ENCODE measurements around the gene DUSP15. TPM values are rescaled to one million over a fixed set of nuclear protein-coding genes. Genes with fewer than 3 reads are reported as not detected.
A peak's percentile ranks its signal among the peaks of the same experiment; 100 is the strongest.

Gene DUSP15
- total RNA-seq, 2 donors from 2014 or later: not detected

GRCh38 chr20:31875671-31876070 is 5.3 kb upstream of the DUSP15 start:
- H3K4me3 Mint-ChIP-seq: no peak overlapping the region
- H3K4me1 Mint-ChIP-seq: peaks cover 17% of the 10 kb centered on the region
- H3K36me3 Mint-ChIP-seq (ENCODE audit: low read depth): peaks cover 4% of the 10 kb centered on the region
- peaks cover 50% of the 10 kb centered on the region for H3K27me3 Mint-ChIP-seq
- no peak overlapping the region for H3K27ac Mint-ChIP-seq
- no peak for DNase-seq
- ATAC-seq: no peak
- no peaks in the 10 kb centered on the region for H3K9me3 ChIP-seq (ENCODE audit: control insufficient read depth, low read length, poor library complexity, severe bottlenecking)

GRCh38 chr20:31872406-31872805 is 2.1 kb upstream of the DUSP15 start:
- H3K4me3 Mint-ChIP-seq: no peak overlapping the region
- DNase-seq (no peak), ATAC-seq (no peak)
- peaks cover 69% of the 10 kb centered on the region for H3K27me3 Mint-ChIP-seq
- no peaks in the 10 kb centered on the region for H3K9me3 ChIP-seq (ENCODE audit: control insufficient read depth, low read length, poor library complexity, severe bottlenecking)
- peaks cover 17% of the 10 kb centered on the region for H3K4me1 Mint-ChIP-seq
- peaks cover 7% of the 10 kb centered on the region for H3K36me3 Mint-ChIP-seq (ENCODE audit: low read depth)
- no peak overlapping the region for H3K27ac Mint-ChIP-seq

DNA sequence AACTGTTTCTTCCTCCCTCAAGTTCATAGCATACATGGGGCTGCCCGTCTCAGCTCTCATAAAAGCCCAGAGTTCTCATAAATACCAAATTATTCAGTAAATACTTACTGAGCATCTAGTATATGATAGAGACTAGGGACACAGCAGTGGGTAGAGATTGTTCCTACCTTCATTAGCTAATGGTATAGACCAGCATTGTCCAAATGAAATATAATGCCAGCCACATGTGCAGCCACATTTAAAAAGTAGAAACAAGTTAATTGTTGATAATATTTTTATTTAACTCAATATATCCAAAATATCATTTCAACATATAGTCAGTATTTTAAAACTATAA is 1.3 kb upstream of the DUSP15 start:
- Mint-ChIP-seq H3K36me3 (ENCODE audit: low read depth) (peaks cover 7% of the 10 kb centered on the region), H3K4me3 (no peak overlapping the region), H3K27me3 (peaks cover 69% of the 10 kb centered on the region), H3K27ac (no peak overlapping the region), H3K4me1 (peaks cover 17% of the 10 kb centered on the region)
- DNase-seq (no peak), ATAC-seq (no peak)
- H3K9me3 ChIP-seq (ENCODE audit: control insufficient read depth, low read length, poor library complexity, severe bottlenecking): no peaks in the 10 kb centered on the region

DNA sequence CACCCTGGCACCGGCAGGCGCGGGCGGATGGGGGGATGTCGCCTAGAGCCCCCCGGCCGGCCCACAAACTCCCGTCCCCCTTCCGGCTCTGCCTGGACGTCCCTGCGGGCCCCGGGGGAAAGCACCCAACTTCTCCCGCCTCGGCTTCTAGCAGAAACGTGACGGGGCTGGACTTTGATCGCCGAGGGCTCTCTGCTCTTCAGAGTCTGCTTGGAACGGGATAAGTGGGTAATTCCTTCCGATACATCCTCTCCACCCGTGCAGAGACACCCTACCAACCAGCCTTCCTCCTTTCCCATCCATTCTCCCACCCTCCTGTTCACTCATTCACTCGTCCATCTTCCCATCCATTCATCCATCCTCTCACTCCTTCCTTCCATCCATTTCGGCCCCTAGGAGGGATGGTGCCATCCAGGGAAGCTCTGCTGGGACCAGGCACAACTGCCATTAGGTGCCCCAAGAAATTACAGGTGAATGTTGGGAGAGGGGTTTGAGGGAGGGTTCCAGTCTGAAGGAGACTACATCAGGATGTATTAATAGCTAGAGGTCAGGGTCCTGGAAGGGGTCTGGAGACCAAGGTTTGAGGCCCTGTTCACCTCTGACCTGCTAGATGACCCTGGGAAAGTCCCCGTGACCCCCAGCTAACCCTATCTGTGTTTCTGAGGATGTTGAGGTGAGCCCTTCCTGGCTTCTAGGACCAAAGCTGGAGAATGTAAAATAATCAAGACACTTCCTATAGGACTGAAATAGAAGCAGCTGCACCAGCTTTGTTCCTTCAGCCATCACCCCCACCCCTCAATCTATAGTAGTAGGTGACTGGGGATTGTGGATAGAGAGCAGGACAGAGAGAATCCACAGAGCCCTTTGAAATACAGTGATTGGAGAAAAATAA is 645 bp upstream of the DUSP15 start:
- DNase-seq (no peak), ATAC-seq (no peak)
- peaks cover 69% of the 10 kb centered on the region for H3K27me3 Mint-ChIP-seq
- H3K27ac Mint-ChIP-seq: no peak overlapping the region
- H3K36me3 Mint-ChIP-seq (ENCODE audit: low read depth): peaks cover 7% of the 10 kb centered on the region
- no peaks in the 10 kb centered on the region for H3K9me3 ChIP-seq (ENCODE audit: control insufficient read depth, low read length, poor library complexity, severe bottlenecking)
- peaks cover 17% of the 10 kb centered on the region for H3K4me1 Mint-ChIP-seq
- H3K4me3 Mint-ChIP-seq: peak overlapping the region; percentile 89

DNA sequence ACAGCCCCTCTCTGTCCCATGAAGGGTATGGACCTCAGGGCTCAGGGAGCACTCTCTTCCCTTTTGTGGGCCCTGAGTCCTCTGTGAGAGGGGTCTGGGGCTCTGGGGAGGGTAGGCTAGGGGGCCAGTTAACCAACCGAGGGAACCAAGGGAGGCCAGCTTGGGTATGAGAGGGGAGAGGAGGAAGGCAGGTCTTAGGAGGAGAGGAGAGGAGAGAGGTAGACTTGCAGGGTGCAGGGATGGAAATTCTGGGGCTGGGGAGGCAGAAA is 720 bp downstream of the DUSP15 start:
- no peaks in the 10 kb centered on the region for H3K9me3 ChIP-seq (ENCODE audit: control insufficient read depth, low read length, poor library complexity, severe bottlenecking)
- peak overlapping the region; percentile 90 for H3K4me3 Mint-ChIP-seq
- H3K27ac Mint-ChIP-seq: no peak overlapping the region
- peaks cover 7% of the 10 kb centered on the region for H3K36me3 Mint-ChIP-seq (ENCODE audit: low read depth)
- DNase-seq (no peak), ATAC-seq (no peak)
- H3K27me3 Mint-ChIP-seq: peaks cover 60% of the 10 kb centered on the region
- peaks cover 15% of the 10 kb centered on the region for H3K4me1 Mint-ChIP-seq

GRCh38 chr20:31868853-31869672 is 1.3 kb downstream of the DUSP15 start:
- peaks cover 54% of the 10 kb centered on the region for H3K27me3 Mint-ChIP-seq
- ATAC-seq (no peak), DNase-seq (no peak)
- peaks cover 7% of the 10 kb centered on the region for H3K36me3 Mint-ChIP-seq (ENCODE audit: low read depth)
- no peaks in the 10 kb centered on the region for H3K9me3 ChIP-seq (ENCODE audit: control insufficient read depth, low read length, poor library complexity, severe bottlenecking)
- peak overlapping the region; percentile 90 for H3K4me3 Mint-ChIP-seq
- peaks cover 15% of the 10 kb centered on the region for H3K4me1 Mint-ChIP-seq
- H3K27ac Mint-ChIP-seq: no peak overlapping the region

DNA sequence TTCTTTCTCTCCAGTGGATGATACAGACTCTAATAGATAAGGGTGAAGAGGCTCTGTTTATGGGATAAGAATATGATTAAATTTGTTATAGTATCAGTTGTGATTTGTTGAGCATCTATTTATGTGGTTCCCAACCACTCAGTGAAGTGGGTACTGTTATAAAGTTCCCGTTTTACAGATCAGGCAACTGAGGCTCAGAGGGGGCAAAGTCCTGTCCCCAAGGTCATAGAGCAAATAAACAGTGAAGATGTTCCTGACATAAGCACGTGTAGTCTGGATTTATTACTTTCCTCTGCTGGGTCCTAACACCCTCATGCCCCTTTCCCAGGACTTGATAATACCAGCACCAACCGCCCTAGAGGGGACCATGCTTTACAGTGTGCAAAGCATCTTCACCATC is 4.1 kb downstream of the DUSP15 start:
- Mint-ChIP-seq H3K36me3 (ENCODE audit: low read depth) (peaks cover 7% of the 10 kb centered on the region), H3K27ac (no peak overlapping the region), H3K4me1 (peaks cover 18% of the 10 kb centered on the region), H3K27me3 (peaks cover 29% of the 10 kb centered on the region), H3K4me3 (no peak overlapping the region)
- H3K9me3 ChIP-seq (ENCODE audit: control insufficient read depth, low read length, poor library complexity, severe bottlenecking): no peaks in the 10 kb centered on the region
- no peak for DNase-seq
- no peak for ATAC-seq

DNA sequence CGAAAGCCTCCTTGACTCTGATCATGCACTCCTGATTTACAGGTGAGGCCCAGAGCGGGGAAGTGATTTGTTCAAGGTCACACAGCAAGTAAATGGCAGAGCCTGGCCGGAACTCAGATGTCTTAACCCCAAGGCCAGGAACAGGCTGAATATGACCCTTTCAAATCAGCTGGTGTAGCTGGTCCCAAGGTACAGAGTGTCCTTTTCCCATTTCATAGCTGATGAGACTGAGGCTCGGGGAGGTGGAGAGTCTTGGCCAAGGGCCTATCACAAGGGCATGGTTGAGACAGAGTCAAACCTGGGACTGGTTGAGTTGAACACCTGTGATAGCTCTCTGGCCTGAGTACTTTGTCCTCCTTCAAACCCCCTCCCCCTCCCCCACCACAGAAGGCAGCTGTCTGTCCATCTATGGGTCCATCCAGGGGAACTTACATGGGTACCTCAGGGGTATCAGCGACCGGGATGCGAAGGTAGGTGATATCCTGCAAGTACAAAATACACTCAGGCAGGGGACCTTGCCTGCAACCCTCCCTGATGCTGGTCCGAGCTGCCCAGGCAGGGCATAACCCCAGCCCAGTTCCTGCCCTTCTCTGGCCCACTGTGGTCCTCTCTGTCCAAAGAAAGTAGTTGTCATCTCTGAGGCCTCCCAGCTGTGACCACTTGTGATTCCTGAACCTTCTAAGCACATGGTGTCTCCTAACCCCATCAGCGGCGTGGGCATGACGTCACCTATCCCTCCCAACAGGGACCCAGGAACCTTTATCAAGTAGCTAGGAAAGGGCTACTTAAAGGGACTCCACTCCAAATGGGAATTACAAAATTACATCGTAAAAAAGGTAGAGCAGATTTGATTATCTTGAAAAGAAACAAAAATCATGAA is 5.6 kb downstream of the DUSP15 start:
- H3K9me3 ChIP-seq (ENCODE audit: control insufficient read depth, low read length, poor library complexity, severe bottlenecking): no peaks in the 10 kb centered on the region
- DNase-seq (no peak), ATAC-seq (no peak)
- no peak overlapping the region for H3K27ac Mint-ChIP-seq
- no peak overlapping the region for H3K4me3 Mint-ChIP-seq
- peaks cover 2% of the 10 kb centered on the region for H3K36me3 Mint-ChIP-seq (ENCODE audit: low read depth)
- H3K4me1 Mint-ChIP-seq: peaks cover 15% of the 10 kb centered on the region
- H3K27me3 Mint-ChIP-seq: peaks cover 28% of the 10 kb centered on the region

DNA sequence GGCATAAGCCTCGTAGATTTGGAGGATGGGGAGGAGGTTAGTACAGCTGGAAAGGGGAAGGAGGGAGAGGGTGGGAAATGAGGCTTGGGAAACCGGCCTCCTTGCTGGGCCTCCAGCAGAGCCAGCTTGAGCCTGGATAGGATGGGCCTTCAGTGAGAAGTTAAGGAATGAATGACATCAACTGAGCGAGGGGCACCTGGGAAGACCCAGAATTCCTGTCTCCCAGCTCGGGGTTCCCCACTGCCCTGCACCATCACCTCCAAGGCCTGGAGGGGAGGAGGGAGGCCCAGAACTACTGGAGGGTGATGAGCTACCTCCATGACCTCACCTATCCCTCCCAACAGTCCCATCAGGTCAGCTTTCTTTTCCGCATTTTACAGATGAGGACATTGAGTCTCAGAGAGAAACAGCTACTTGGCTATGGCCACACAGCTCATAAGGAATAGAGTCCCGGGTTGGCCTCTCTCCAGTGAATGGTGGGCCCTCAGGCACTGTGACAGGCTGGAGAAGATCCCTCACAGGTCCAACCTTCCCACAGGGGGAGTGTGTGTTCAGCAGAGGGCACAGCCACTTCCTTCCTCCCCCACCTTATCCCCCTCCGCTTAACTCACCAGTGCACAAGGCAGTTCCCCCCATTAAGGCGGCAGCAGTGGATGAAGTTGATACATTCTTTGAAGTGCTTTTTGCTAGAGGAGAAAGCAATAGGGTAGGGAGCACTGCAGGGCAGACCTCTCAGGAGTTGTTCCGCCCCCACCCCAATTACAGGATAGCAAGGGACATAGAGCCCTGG is 6.8 kb downstream of the DUSP15 start:
- no peak overlapping the region for H3K4me3 Mint-ChIP-seq
- H3K27me3 Mint-ChIP-seq: peaks cover 28% of the 10 kb centered on the region
- peaks cover 10% of the 10 kb centered on the region for H3K4me1 Mint-ChIP-seq
- no peak for DNase-seq
- H3K27ac Mint-ChIP-seq: no peak overlapping the region
- H3K36me3 Mint-ChIP-seq (ENCODE audit: low read depth): no peaks in the 10 kb centered on the region
- ATAC-seq: no peak
- no peaks in the 10 kb centered on the region for H3K9me3 ChIP-seq (ENCODE audit: control insufficient read depth, low read length, poor library complexity, severe bottlenecking)

DNA sequence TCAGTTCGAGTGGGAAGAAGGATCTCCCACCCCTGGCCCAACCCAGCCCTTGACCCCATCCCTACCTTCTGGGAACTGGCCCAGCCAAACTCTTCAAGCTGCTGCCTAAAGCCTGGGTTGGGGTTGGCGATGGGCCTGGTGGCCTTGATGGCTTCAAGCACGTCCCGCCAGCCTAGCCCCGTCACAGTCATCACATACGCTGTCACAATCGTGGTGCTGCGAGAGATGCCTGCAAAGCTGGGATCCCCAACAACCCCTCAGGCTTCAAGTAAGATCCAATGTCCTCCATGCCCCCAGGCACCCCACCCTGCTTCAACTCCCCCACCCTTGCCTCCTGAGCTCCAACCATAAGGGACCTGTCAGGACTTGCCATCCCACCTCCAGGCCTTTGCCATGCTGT is 7.8 kb downstream of the DUSP15 start:
- DNase-seq (no peak), ATAC-seq (no peak)
- H3K4me1 Mint-ChIP-seq: peaks cover 13% of the 10 kb centered on the region
- H3K27me3 Mint-ChIP-seq: peaks cover 26% of the 10 kb centered on the region
- peak overlapping the region; percentile 31 for H3K4me3 Mint-ChIP-seq
- H3K27ac Mint-ChIP-seq: no peak overlapping the region
- no peaks in the 10 kb centered on the region for H3K9me3 ChIP-seq (ENCODE audit: control insufficient read depth, low read length, poor library complexity, severe bottlenecking)
- H3K36me3 Mint-ChIP-seq (ENCODE audit: low read depth): no peaks in the 10 kb centered on the region

DNA sequence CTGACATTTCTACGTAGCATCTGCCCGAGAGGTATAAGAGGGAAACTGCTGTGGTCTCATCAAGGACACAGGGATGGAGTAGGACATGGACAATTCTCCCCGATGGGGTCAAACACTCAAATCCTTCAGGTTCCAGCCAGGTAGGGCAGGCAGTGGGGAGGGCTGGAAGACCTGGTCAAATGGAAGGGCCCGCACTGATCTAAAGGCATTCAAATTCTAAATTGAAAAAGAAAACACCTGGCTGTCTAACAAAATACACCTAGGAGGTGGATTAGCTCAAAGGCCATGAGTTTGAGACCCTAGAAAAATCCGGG is 8.2 kb downstream of the DUSP15 start:
- Mint-ChIP-seq H3K4me3 (peak overlapping the region; percentile 91), H3K36me3 (ENCODE audit: low read depth) (no peaks in the 10 kb centered on the region), H3K27me3 (peaks cover 26% of the 10 kb centered on the region), H3K4me1 (peaks cover 15% of the 10 kb centered on the region), H3K27ac (peak overlapping the region; percentile 63)
- ATAC-seq (no peak), DNase-seq (no peak)
- no peaks in the 10 kb centered on the region for H3K9me3 ChIP-seq (ENCODE audit: control insufficient read depth, low read length, poor library complexity, severe bottlenecking)

DNA sequence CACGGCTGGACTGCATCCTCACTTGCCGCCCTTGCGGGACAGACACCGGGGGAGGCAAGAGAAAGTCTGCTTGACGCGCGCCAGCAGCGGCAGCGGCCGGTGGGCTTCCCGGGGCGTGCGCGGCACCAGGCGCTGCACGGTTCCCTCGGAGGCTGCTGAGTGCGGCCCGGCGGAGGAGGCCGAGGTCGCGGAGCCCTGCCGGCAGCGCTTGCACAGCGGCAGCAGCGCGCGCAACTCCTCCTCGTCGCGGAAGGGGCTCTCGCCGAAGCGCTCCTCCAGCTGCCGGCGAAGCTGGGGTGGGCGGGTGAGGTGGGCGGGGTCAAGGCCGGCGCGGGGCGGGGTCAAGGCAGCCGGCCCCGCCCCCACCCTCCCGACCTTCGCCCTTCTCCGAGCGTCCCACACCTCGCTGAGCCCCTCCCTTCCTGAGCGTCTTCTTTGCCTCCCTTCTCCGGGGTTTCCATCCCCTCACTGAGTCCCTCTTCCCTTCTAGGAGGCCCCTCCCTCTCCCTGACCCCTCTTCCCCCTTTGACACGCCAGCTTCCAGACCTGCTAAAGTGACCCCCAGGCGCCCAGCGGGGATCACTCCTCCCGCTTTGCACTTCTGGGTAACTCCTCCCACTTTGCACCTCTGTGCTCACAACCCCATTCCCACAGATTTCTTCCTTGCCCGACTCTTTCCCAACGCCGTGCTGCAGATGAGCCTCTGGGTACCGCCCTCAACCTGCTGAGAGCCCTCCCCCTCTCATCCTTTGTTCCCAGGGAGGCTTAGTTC is 8.8 kb downstream of the DUSP15 start:
- peak; percentile 39 to 52 (median 50) for DNase-seq
- Mint-ChIP-seq H3K4me3 (peak overlapping the region; percentile 91), H3K27ac (peak overlapping the region; percentile 63), H3K4me1 (peaks cover 15% of the 10 kb centered on the region), H3K27me3 (peaks cover 26% of the 10 kb centered on the region), H3K36me3 (ENCODE audit: low read depth) (no peaks in the 10 kb centered on the region)
- peak; percentile 90 for ATAC-seq
- no peaks in the 10 kb centered on the region for H3K9me3 ChIP-seq (ENCODE audit: control insufficient read depth, low read length, poor library complexity, severe bottlenecking)
